Eye (tissue), 1 donor: ENCODE measurements around the gene NPC1L1.
A peak's percentile ranks its signal among the peaks of the same experiment; 100 is the strongest.

Experiments
- DNase-seq: peaks from one replicate; pipeline ENCODE4 v3.0.0-alpha.2; 2015

Gene NPC1L1

GRCh38 chr7:44541028-44541869 lies at the start of gene NPC1L1:
Gene NPC1L1 (minus strand): TSS chr7:44541330. CDS start chr7:44541259, 71 bp downstream.
- no peak for DNase-seq

GRCh38 chr7:44590910-44591309 lies 49.8 kb upstream of the NPC1L1 start:
- DNase-seq = no peak

- DNase-seq = peak; percentile 75
Observed at GRCh38 chr7:44587843-44588711, 46.9 kb upstream of the NPC1L1 start.

GRCh38 chr7:44583146-44583865 lies 42.2 kb upstream of the NPC1L1 start:
- no peak for DNase-seq

GRCh38 chr7:44581879-44582603 lies 40.9 kb upstream of the NPC1L1 start, which contains the start of gene TMED4:
Gene TMED4 (minus strand): TSS chr7:44582231. CDS start chr7:44582206, 25 bp downstream.
- peak; percentile 99 for DNase-seq

- no peak for DNase-seq
Observed at GRCh38 chr7:44580945-44581878, 40.1 kb upstream of the NPC1L1 start.

- no peak for DNase-seq
Observed at GRCh38 chr7:44576228-44576627, 35.1 kb upstream of the NPC1L1 start.

- no peak for DNase-seq
Observed at GRCh38 chr7:44575054-44575453, 33.9 kb upstream of the NPC1L1 start.

GRCh38 chr7:44574287-44574872 lies 33.2 kb upstream of the NPC1L1 start:
- no peak for DNase-seq

GRCh38 chr7:44573464-44574286 lies 32.5 kb upstream of the NPC1L1 start, which contains the start of gene DDX56:
Gene DDX56 (minus strand): TSS chr7:44573908. CDS start chr7:44573895, 13 bp downstream.
- DNase-seq = peak; percentile 97

- DNase-seq = no peak
Observed at GRCh38 chr7:44572771-44573170, 31.6 kb upstream of the NPC1L1 start.

- DNase-seq = no peak
Observed at GRCh38 chr7:44569959-44570358, 28.8 kb upstream of the NPC1L1 start.

GRCh38 chr7:44568771-44569560 lies 27.8 kb upstream of the NPC1L1 start:
- DNase-seq = no peak

GRCh38 chr7:44567884-44568283 lies 26.8 kb upstream of the NPC1L1 start:
- no peak for DNase-seq

GRCh38 chr7:44566680-44567079 lies 25.6 kb upstream of the NPC1L1 start:
- DNase-seq = no peak

GRCh38 chr7:44565795-44566559 lies 24.8 kb upstream of the NPC1L1 start:
- no peak for DNase-seq

GRCh38 chr7:44565097-44565794 lies 24.1 kb upstream of the NPC1L1 start:
- DNase-seq = peak; percentile 77
